Putamen (tissue), 1 donor: ENCODE data around the gene SLC30A4.
"Not testable (repeated sequence)": the region's sequence is repeated elsewhere in the genome, so short reads cannot be mapped to it uniquely, and the experiment has no call there.

Source experiments
- DNase-seq: peaks from one replicate; pipeline ENCODE4 v3.0.0-alpha.2; 2016; ENCODE audit warnings: low spot score

SLC30A4 gene

DNA sequence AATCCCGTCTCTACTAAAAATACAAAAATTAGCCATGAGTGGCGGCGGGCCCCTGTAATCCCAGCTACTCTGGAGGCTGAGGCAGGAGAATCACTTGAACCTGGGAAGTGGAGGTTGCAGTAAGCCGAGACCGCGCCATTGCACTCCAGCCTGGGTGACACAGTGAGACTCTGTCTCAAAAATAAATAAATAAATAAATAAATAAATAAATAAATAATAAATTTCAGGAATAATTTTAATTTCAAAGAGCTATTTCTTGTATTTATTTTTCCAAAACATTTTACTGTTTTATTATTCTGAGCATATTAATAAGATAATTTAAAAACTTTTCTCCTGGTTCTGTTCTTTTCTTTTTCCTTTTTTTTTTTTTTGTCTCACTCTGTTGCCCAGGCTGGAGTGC, 15.4 kb downstream of the SLC30A4 start:
- not testable (repeated sequence) for DNase-seq

DNA sequence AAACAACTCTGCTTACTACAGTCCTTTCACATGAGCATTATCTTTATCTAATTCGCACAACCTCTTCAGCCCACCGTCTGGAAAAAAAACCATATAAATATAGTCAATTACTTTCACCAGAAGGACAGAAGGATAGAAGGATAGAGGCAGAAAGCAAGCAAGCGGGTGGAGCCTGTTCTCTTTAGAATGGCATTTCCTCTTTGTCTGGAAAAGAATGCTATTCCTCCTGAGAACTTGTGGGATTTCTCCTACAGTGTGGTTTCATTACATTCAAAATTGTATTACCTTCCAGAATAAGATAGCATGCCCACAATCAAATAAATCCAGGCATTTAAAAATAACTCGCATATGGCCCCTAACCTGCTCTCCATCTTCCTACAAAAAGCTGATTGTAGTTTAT, 23.1 kb downstream of the SLC30A4 start:
- no peak for DNase-seq

DNA sequence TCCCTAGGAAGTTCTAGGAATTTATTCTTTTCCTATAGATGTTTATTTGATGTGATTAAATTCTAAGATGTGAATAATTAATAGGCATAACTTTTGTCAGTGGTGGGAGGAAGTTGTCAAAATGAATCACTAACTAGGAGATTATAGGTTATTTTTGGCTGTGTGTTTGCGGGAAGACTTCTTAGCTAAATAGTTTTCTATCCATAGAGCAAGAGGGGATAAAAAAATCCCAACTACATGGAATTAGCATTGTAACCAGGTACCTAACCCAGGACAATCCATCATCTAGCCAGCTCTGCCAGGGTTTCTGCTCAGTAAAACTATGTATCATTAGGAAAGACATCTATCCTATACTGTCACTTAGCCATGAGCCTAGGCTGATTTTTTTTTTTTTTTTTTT, 23.9 kb downstream of the SLC30A4 start:
- DNase-seq, result no peak

DNA sequence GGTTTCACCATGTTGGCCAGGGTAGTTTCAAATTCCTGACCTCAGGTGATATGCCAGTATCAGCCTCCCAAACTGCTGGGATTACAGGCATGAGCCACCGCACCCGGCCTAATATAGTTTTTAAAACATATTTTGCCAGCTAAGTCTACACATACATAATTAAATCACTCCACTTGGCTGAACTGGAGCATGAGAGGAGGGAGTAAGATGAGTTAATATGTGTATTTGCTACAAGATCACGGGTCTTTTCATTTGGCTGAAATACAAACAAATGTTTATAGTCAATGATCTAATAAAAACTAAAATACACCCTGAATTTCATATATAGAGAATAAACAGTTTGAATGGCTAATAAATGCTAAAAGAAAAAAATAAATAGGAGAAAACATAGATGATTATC, 25.3 kb downstream of the SLC30A4 start:
- no peak for DNase-seq

DNA sequence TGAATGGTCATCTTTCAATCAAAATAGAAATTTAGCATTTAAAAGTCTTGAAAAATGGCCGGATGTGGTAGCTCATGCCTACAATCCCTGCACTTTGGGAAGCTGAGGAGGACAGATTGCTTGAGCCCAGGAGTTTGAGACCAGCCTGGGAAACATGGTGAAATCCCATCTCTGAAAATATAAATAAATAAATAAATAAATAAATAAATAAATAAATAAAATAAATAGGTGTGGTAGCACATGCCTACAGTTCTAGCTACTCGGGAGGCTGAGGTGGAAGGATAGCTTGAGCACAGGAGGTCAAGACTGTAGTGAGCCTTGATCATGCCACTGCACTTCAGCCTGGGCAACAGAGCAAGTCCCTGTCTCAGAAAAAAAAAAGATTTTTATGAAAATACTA, 25.9 kb downstream of the SLC30A4 start:
- DNase-seq, result no peak

DNA sequence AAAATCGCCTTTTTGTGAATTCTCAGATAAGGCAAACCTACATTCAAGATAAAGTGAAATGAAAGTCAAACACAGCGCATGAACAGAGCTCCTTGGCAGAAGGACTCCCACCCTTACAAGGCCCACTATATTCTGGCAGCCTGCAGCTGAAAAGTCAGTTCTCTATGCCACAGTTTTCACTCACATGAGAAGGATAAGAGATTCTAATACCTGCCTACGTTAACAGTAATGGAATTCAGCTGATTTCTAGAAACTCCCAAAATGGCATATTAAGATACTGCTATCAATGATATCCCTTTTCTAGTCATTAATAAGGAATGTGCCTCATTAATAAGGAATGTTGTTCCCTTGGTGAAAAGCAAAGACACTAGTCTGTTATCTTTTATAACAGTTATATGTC, 27.0 kb downstream of the SLC30A4 start:
- DNase-seq, result peak; percentile 31

DNA sequence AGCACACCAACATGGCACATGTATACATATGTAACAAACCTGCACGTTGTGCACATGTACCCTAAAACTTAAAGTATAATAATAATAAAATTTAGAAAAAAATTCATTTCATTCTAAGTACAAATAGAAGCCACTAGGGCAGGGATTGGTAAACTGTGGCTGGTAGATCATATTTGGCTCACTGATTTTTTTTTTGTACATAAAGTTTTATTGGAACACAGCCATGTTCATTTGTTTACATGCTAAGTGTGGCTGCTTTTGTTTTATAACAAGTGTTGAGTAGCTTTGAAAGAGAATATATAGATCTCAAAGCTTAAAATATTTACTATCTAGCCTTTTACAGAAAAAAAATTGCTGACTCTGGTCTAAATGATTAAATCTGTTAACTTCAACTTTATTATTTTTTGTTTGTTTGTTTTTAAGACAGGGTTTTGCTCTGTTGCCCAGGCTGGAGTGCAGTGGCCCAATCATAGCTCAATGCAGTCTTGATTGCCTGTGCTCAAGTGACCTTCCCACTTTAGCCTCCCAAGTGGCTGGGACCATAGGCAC, 32.8 kb downstream of the SLC30A4 start:
- no peak for DNase-seq

DNA sequence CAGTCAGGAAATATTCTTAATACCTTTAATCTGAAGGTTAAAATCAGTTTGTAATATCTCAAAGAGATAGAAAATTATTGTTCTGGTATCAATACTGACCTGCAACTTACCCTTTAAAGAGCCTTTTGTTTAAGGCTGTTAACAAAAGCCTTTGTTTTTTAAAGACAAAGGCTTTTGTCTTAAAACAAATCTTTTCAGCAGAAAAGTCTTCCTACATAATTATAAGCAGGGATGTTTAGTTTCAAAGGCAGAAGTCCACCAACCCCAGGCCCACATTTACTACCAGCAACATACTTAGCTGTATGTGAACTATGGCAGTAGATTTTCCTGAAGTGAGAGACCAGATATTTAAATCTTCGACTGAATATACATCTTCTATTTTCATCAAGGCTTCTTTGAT, 36.2 kb downstream of the SLC30A4 start:
- DNase-seq, result peak; percentile 37

DNA sequence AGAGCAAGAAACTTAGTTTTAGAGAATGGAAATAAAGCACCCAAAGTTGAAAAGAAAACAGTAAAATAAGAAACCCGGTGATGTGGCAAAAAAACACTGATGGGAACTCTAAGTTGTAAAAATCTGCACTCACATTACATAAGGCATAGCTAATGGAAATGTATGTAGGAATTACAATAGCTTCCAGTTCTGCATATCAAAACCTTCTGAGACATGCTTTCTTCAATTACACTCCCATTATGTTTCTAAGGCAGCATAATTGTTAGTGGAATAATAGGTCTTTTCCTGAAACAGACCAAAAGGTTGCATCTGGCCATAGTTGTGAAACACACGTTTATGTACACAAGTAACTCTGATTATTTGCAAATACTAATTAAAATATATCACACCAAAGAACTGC, 41.4 kb downstream of the SLC30A4 start:
- DNase-seq, result no peak

DNA sequence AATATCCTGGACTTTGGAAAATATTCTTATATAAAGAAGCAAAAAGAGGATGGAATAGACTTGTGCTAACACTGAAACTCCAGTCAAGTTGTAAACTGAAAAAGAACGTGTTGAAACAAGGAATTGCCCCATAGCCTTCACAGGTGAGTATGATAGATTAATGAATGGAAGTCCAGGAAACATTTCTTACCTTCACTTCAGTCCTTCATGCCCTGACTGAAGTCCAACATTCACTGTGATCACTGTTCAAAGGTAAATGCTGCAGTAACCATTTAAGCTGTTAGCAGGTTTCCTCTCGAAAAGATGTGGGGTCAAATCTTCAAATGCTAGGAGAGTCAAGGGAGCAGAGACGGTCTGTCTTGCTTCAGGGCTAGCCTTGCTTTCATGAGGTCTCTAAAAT, 46.1 kb downstream of the SLC30A4 start:
- DNase-seq, result no peak

DNA sequence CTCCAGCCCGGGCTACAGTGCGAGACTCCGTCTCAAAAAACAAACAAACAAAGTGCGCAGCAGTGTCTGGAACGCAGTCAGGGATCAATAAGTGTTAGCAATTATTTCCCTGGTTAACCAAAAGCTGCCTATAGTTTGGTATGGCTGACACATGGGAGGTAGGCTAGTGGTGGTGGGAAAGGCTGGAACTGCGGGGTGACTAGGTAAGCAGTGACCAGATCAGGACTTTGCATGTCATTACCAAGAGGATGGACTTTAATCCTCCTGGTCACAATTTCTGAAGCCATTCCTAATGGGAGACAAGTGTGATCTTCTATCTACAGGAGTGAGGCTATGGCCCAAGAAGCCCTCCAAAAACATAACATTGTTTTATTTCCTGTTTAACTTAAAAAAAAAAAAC, 47.8 kb downstream of the SLC30A4 start:
- DNase-seq, result no peak

DNA sequence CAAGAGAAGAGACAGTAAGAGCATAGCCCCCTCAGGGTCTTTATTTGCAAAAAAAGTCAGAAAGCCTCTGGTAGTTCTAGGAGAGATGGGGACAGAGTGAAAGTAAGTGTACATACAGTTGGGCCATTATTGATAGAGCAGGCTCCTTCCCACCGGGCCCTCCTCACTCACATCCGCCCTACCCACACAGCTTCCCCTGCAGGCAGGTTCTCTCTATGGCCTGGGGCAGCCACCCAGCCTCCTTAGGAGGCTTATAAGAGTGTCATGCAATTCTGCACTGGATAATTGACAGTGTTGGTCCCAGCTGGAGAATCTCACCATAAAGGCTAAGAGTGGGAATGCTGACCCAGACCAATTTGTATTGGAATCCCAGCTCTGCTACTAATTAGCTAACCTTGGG, 49.5 kb downstream of the SLC30A4 start:
- no peak for DNase-seq

DNA sequence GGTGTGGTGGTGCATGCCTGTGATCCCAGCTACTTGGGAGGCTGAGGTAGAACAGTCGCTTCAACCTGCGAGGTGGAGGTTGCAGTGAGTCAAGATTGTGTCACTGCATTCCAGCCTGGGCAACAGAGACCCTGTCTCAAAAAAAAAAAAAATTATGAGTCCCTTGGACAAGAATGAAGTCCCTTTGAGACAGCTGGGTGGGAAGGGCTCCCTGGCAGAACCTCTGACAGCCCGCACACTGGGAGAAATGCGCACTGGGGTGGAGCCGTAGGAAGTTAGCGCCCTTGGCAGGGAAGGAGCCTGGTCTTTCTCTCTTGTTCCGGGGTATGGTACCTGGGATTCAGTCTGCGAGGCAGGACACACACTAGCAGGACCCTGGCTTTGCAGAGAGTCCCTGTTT, 51.4 kb downstream of the SLC30A4 start:
- no peak for DNase-seq

DNA sequence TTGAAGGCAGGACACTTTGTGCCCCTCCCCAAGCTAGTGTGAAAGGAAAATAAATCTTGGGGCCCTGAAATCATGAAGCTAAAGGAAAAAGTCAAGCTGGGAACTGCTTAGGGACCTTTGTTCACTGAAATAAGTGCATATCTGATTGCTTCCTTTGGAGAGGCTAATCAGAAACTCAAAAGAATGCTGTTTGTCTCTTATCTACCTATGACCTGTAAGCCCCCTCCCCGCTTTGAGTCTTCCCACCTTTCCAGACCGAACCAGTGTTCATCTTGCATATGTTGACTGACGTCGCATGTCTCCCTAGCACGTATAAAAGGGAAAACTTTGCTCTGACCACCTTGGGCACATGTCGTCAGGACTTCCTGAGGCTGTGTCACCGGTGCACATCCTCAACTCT, 53.1 kb downstream of the SLC30A4 start:
- DNase-seq, result no peak

DNA sequence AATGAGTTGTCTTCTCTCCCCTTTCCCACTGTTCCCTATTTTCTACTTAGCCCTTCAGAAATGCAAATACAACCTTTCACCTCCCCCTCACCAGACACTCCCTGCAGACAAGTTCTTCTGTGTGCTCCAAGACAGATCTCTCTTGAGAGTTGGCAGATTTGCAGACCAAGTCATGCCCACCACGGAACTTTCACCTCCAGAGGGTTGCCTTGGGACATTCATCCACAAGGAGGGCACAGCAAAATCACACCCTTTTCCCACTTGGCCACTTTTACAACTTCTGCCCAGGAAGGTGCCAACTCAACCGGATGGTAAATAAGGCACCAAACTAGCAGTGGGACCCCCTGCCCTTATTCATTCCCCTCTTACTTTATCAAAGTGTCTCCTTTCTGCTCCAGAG, 53.5 kb downstream of the SLC30A4 start:
- DNase-seq, result no peak

DNA sequence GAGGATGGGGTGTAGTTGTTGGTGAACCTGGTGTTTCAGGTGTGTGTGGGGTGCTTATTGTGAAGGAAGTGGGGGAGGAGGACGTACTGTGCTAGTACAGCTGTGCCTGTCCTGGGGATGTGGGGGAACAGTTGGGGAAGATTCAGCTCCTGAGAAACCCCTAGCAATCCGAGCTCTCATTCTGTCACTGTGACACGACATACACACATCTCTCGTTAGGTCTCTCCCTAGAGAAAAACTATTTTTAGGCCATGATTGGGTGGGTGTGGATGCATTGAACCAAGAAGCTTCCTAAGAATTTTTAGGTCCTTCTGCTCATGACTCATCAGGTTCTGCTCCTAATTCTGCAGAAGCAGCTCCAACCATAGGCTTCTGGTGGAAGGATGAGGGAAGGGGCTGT, 54.3 kb downstream of the SLC30A4 start:
- DNase-seq, result peak; percentile 86

DNA sequence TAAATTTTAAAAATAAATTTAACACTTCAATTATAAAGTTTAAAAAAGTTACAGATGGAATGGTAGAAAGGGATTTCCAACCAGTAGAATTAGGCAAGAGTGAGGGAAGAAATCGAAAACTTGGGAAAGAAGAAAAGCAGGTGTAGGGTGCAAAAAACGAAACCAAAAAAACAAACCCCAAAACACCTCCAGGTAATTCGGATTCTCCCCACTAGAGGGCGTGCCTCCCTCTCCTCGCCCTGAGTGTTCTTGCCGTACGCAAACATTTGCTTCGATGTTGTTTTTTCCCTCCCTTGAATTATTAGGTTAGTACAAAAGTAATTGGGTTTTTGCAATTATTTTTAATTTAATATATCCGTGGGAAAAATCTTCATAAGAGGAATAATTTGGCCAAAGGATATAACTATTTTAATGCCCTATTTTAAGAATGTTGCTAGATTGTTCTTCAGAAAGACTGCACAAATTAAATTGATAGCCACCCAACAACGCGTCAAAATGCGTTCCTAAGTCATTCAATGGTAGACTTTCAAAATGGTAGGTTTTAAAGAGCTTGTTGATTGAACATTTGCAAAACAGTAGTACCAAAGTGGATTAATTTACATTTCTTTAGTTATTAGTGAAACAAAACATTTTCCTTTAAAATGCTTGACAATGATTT, 63.7 kb downstream of the SLC30A4 start:
- peak; percentile 82 for DNase-seq

DNA sequence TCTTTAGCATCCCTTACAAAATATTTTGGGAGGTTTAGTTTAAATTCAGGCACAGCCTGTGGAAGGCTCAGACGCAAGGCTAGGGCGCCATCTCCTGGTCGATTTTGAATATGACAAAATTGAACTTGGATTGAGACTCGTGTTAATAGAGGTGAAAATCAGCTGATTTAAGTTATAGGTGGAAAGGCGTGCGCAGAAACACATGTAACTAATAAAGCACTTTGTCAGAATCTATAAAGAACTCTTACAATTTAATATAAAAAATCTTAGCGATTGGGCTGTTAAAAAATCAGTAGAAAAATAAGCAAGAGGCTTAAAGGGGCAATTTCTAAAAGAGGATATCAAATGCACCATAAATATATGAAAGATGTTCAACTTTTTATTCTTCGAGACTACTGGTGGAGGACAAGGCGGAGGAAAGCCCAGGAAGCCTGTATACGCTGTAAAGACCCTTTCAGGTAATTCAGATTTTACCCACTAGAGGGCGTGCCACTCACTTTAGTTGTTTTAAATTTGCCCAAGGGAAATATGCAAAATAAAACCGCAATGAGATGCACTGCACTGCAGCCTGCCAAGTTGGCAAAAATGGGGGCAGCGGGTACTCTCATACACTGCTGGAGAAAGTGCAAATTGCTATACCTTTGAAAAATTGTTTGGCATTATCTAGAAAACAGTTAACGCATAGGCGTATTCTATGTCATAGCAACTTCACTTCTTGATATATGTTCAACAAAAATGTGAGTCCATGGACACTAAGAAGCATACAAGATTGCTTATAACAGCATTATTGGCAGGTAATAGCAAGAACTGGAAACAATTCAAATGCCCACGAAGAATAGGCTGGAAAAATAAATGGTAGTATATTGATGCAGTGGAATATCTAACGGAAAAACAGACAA, 64.7 kb downstream of the SLC30A4 start:
- peak; percentile 90 for DNase-seq

DNA sequence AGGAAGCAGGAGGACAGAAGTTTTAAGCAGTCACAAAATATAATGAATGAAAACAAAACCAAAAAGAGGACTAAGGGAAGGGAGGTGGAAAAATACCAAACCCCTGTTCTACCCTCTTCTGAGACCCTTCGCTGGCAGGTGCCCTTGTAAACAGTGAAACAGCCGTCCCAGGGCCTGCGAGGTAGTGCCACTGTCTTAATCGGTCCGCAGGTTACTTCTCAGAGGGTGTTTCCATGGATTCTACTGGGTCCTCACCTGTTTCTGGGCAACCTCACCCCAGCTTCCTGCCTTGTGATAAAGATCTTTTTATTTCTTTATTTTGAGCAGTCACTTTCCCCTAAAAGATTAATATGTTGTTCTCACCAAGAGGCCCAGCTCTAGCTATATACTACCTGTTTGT, 65.3 kb downstream of the SLC30A4 start:
- DNase-seq, result no peak

DNA sequence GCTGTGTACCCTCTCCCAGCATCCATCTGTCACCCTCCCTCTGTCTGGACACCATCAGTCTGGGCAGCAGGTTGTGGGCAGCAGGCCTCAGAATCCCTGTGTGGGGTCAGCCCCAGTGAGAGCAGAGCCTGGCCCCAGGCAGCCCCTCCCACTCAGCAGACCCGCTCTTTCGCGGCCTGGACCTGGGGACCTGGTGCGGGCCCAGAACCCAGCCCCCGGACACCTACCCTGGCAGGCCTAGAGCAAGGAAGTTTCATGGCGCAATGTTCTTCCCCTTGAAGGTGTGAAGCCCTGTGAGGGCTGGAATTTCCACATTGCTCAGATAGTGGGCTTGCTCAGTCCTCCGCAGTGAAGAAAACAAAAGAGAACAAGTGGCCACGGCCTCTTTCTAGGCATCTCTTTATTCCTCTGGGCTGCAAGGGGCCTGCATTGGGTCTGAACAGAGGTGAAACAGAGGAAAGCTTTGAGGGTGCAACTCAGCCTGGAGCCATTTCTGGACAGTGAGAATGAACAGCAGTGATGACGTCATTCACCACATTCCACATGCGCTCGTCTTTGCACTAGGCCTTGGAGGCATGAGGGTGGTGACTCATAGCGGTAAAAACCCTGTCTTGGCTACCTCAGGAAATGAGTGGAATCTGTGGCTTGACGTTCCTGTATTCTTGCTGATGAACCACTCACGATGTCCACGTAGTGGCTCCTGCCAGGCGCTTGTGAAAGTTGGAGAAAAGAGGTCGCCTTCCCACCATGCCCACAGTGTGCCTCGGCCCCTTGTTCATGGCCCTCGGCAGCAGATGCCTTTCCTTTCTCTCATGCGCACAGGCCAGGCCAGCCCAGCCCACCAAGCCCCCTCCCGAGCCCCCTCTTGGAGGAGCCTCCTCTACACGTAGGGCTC, 66.1 kb downstream of the SLC30A4 start:
- DNase-seq, result no peak

DNA sequence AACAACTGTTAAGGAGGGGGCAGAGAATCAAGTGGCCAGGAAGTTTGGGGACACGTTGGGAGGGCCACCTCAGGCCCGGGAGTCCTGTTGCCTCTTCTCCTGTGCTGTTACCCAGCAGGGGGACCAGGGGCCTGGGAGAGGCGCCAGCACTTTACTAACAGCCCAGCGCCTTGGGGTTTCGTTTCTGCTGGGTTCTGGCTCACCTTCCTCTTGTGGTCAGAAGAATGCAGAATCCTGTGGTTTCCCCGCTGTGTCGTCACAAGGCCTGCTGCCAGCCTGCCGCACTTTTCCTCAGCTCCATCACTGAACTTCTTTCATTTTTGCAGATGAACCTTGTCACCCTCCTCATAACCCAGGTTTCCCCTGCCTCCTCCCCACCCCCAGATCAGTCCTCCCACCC, 67.7 kb downstream of the SLC30A4 start:
- DNase-seq, result no peak

DNA sequence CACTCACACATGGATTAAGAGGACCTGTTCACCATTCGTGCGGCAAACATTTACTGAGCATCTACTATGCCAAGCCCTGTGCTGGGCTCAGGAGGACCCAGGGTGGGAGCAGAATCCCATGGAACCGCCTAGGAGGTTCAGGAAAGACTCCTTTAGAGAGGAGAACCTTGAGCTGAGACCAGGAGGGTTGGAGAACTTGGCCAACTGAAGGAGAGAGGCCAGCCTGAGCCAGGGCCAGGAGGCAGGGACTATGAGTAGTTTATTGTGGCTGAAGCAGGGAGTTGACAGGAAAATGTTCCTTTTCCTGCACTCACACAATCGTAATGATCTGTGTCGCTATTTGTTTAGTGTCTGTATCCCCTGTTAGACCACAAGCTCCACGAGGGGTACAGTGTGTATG, 71.3 kb downstream of the SLC30A4 start:
- no peak for DNase-seq
